HL-60 (cell line): ENCODE data around the gene COBL.
A peak's percentile ranks its signal among the peaks of the same experiment; 100 is the strongest.

Experiments used
- DNase-seq, 2 experiments: peaks; one replicate each; pipeline ENCODE4 v3.0.0-alpha.2; 2010 to 2020; ENCODE audit warnings: low read depth in 1 of 2, low spot score in 1 of 2
- H3K27ac ChIP-seq: fragments of 250-450 bp; sonication (Bioruptor Pico); replicated peaks from 2 replicates; pipeline ENCODE4 v1.5.1; 2020; ENCODE audit warnings: mild to moderate bottlenecking, moderate library complexity
- H3K27me3 ChIP-seq: fragments of 250-450 bp; sonication (Bioruptor Pico); 2 replicates; pipeline ENCODE4 v1.5.1; 2021; ENCODE audit warnings: mild to moderate bottlenecking, moderate library complexity; ENCODE audit not compliant: insufficient read depth, poor library complexity, severe bottlenecking
- H3K4me3 ChIP-seq: replicated peaks from 2 replicates; pipeline ENCODE4 v1.5.1; 2011; ENCODE audit warnings: mild to moderate bottlenecking, control low read depth, low read length; ENCODE audit not compliant: insufficient read depth
- GABPA ChIP-seq: IDR thresholded peaks from 2 replicates; pipeline ENCODE4 v1.6.1; 2012; ENCODE audit warnings: low read depth
- POLR2AphosphoS5 ChIP-seq: IDR thresholded peaks from 2 replicates; pipeline ENCODE4 v1.6.1; 2012; ENCODE audit warnings: low read depth
- SPI1 ChIP-seq: IDR thresholded peaks from 2 replicates; pipeline ENCODE4 v1.6.1; 2012; ENCODE audit warnings: low read depth, mild to moderate bottlenecking, borderline replicate concordance
- TF ChIP-seq, protein P1 (sequence below): IDR thresholded peaks from 2 replicates; pipeline ENCODE4 v1.6.1; 2012; ENCODE audit warnings: low read depth; ENCODE audit not compliant: insufficient replicate concordance
- TF ChIP-seq, protein P2 (sequence below): IDR thresholded peaks from one replicate; pipeline ENCODE4 v1.5.1; 2011; ENCODE audit warnings: low read length, control low read depth, inconsistent platforms; ENCODE audit not compliant: insufficient read depth

COBL gene

DNA sequence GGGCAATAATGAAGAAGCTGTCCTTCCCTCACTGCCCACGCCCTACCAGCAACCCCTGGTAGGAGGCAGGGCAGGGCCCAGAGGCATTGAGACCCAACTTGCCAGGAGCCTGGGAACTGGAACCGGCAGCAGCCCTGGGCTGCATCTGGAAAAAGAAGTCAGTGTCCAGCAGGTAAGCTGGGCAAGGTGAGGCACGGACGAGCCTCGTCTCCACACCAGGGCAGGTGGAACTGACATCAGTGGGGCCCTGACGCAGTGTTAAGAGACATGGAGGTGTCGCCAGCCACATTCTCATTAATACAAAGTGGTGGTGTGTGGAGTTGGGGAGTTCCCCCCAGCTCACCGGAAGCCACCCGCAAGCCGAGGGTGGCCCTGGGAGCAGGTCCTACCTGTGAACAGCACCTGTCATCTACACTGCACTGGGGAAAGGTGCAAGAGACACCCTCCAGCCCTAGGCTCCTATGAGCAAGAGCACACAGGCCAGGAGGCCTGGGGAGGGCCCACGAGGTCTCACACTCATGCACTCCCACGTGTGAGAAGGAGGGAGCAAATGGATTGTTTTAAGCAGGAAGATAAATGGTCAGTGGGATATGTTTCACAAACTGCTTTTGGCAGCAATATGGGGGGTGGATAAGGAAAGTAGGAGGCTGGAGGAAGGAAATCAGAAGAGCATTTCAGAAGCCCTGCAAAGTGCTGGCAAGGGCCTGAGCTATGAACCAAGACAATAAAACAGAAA, 53.6 kb downstream of the COBL start:
- TF ChIP-seq, protein P1, sequence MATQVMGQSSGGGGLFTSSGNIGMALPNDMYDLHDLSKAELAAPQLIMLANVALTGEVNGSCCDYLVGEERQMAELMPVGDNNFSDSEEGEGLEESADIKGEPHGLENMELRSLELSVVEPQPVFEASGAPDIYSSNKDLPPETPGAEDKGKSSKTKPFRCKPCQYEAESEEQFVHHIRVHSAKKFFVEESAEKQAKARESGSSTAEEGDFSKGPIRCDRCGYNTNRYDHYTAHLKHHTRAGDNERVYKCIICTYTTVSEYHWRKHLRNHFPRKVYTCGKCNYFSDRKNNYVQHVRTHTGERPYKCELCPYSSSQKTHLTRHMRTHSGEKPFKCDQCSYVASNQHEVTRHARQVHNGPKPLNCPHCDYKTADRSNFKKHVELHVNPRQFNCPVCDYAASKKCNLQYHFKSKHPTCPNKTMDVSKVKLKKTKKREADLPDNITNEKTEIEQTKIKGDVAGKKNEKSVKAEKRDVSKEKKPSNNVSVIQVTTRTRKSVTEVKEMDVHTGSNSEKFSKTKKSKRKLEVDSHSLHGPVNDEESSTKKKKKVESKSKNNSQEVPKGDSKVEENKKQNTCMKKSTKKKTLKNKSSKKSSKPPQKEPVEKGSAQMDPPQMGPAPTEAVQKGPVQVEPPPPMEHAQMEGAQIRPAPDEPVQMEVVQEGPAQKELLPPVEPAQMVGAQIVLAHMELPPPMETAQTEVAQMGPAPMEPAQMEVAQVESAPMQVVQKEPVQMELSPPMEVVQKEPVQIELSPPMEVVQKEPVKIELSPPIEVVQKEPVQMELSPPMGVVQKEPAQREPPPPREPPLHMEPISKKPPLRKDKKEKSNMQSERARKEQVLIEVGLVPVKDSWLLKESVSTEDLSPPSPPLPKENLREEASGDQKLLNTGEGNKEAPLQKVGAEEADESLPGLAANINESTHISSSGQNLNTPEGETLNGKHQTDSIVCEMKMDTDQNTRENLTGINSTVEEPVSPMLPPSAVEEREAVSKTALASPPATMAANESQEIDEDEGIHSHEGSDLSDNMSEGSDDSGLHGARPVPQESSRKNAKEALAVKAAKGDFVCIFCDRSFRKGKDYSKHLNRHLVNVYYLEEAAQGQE: no peak
- TF ChIP-seq SPI1: no peak
- TF ChIP-seq POLR2AphosphoS5: no peak
- TF ChIP-seq, protein P2, sequence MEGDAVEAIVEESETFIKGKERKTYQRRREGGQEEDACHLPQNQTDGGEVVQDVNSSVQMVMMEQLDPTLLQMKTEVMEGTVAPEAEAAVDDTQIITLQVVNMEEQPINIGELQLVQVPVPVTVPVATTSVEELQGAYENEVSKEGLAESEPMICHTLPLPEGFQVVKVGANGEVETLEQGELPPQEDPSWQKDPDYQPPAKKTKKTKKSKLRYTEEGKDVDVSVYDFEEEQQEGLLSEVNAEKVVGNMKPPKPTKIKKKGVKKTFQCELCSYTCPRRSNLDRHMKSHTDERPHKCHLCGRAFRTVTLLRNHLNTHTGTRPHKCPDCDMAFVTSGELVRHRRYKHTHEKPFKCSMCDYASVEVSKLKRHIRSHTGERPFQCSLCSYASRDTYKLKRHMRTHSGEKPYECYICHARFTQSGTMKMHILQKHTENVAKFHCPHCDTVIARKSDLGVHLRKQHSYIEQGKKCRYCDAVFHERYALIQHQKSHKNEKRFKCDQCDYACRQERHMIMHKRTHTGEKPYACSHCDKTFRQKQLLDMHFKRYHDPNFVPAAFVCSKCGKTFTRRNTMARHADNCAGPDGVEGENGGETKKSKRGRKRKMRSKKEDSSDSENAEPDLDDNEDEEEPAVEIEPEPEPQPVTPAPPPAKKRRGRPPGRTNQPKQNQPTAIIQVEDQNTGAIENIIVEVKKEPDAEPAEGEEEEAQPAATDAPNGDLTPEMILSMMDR: no peak
- no peaks in the 10 kb centered on the region for H3K27me3 ChIP-seq
- no peak for DNase-seq
- no peak overlapping the region for H3K27ac ChIP-seq
- H3K4me3 ChIP-seq: no peak overlapping the region

DNA sequence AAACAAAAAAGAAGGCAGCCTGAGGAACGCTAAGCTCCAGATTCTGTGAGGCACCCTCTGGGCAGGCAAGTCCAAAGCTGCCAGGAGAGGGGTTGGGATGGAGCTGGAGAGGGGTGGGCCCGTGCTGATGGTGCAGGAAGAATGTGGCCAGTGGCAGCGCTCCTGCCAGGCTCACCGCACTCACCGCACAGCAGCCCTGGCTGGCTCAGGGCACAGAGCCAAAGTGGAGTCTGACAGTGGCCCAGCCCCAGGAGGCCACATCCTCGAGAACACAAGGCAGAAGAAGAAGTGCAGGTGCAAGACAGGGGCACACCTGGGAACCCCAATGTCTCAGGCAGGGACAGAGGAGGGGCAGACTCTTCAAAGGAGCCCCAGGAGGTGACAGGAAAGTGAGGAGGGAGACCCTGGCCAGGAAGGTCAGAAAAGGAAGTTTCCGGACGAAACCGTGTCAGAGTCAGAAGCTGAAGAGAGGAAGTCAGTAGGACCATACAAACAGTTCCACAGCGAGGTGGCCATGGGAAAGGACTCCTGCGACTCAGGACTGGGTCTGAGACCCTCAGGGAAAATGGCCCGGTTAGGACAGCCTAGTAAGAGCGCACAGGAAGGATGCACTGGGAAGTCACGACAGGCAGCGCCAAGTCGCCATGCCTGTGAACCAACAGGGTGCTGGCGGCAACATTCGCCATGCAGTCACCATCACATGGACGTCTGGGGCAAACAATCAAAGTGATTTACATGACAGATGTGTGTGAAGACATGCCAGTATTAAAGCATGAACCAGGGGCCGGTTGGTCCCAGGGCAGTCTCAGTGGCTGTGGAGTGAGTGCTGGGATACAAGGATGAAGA, 54.4 kb downstream of the COBL start:
- H3K27me3 ChIP-seq: no peaks in the 10 kb centered on the region
- no peak overlapping the region for H3K27ac ChIP-seq
- no peak overlapping the region for H3K4me3 ChIP-seq
- no peak for DNase-seq
- TF ChIP-seq, protein P2: no peak
- 0 out of 2 replicates have a peak, but pooled peaks have one; percentile 10 for TF ChIP-seq SPI1

DNA sequence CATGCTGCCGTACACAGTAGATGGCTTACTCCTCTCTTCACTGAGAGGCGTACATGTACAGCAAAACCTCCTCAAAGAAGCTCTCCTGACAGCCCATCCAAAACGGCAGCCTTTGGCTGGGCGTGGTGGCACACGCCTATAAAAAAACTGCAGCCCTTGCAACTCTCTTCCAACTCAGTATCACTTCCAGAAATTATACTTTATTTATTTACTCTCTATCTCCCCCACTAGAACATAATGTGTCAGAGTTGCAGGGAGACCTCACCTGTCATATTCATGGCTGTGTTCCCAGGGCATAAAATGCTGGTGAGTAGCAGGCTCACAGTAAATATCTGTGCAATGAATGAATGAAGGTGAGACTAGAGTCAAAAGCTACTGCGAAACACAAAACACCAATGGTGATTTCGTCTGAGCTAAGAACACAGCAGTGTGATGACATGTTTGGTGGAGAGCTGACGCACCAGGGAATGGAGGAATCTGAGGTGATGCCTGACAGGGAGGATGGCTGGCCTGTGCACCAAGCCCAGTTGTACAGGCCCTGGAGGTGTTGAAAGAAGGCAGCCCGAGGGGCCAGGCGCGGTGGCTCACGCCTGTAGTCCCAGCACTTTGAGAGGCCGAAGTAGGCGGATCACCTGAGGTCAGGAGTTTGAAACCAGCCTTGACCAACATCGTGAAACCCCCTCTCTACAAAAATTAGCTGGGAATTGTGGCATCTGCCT, 55.3 kb downstream of the COBL start:
- no peak overlapping the region for H3K27ac ChIP-seq

More for the DNA sequence above, 55.3 kb downstream of the COBL start:
- Histone ChIP-seq H3K27me3 (no peaks in the 10 kb centered on the region), H3K4me3 (no peak overlapping the region)
- TF ChIP-seq POLR2AphosphoS5 (no peak), SPI1 (no peak), GABPA (no peak)
- TF ChIP-seq, protein P2: no peak
- TF ChIP-seq, protein P1: no peak
- DNase-seq: no peak
